ENCODE data around the gene ZNF680.
"Not testable (repeated sequence)": the region's sequence is repeated elsewhere in the genome, so short reads cannot be mapped to it uniquely, and the experiment has no call there.

Gene ZNF680

GRCh38 chr7:64574540-64575099 is 11.7 kb upstream of the ZNF680 start:
- no peak for ATAC-seq (ENCODE audit: insufficient read depth, low read depth)

GRCh38 chr7:64570284-64570605 is 7.4 kb upstream of the ZNF680 start:
- H3K27ac ChIP-seq (ENCODE audit: low read length); H3K36me3 ChIP-seq (ENCODE audit: insufficient read depth, low read length); H3K9ac ChIP-seq (ENCODE audit: low read depth, low read length); H4K20me1 ChIP-seq (ENCODE audit: insufficient read depth, low read length); H3K4me1 ChIP-seq (ENCODE audit: insufficient read depth, low read length); H3K27me3 ChIP-seq (ENCODE audit: insufficient read depth, low read length, poor library complexity); DNase-seq; ATAC-seq (ENCODE audit: insufficient read depth, low read depth); H2AFZ ChIP-seq (ENCODE audit: low read depth, low read length); H3K4me3 ChIP-seq (ENCODE audit: low read depth in 1 of 2, low read length in 2 of 2); H3K79me2 ChIP-seq (ENCODE audit: insufficient read depth, low read length); H3K4me2 ChIP-seq (ENCODE audit: insufficient read depth, low read length): not testable (repeated sequence)
- H3K9me3 ChIP-seq (ENCODE audit: insufficient read depth, low read length, severe bottlenecking), result peaks cover 14% of the 10 kb centered on the region

More at GRCh38 chr7:64574540-64575099, 11.7 kb upstream of the ZNF680 start:
- Histone ChIP-seq H3K4me3 (ENCODE audit: low read depth in 1 of 2, low read length in 2 of 2) (no peak overlapping the region), H3K36me3 (ENCODE audit: insufficient read depth, low read length) (no peaks in the 10 kb centered on the region), H3K79me2 (ENCODE audit: insufficient read depth, low read length) (no peaks in the 10 kb centered on the region), H3K9ac (ENCODE audit: low read depth, low read length) (no peak overlapping the region), H3K4me2 (ENCODE audit: insufficient read depth, low read length) (no peak overlapping the region), H3K4me1 (ENCODE audit: insufficient read depth, low read length) (no peaks in the 10 kb centered on the region), H4K20me1 (ENCODE audit: insufficient read depth, low read length) (no peaks in the 10 kb centered on the region), H3K27ac (ENCODE audit: low read length) (no peak overlapping the region), H3K27me3 (ENCODE audit: insufficient read depth, low read length, poor library complexity) (no peaks in the 10 kb centered on the region), H2AFZ (ENCODE audit: low read depth, low read length) (no peak overlapping the region), H3K9me3 (ENCODE audit: insufficient read depth, low read length, severe bottlenecking) (peaks cover 7% of the 10 kb centered on the region)
- TF ChIP-seq EZH2 (IDR thresholded peaks at IDR 0.05; ENCODE audit: borderline replicate concordance, low read depth, low read length, severe bottlenecking) (no peak), CTCF (IDR thresholded peaks at IDR 0.05; ENCODE audit: borderline replicate concordance, extremely low read depth, low read length, poor library complexity, severe bottlenecking) (no peak)
- no peak for DNase-seq

GRCh38 chr7:64569372-64570283 is 6.8 kb upstream of the ZNF680 start:
- peaks cover 14% of the 10 kb centered on the region for H3K9me3 ChIP-seq (ENCODE audit: insufficient read depth, low read length, severe bottlenecking)
- not testable (repeated sequence) for DNase-seq; H4K20me1 ChIP-seq (ENCODE audit: insufficient read depth, low read length); H3K4me1 ChIP-seq (ENCODE audit: insufficient read depth, low read length); H3K4me3 ChIP-seq (ENCODE audit: low read depth in 1 of 2, low read length in 2 of 2); ATAC-seq (ENCODE audit: insufficient read depth, low read depth); H3K27ac ChIP-seq (ENCODE audit: low read length); H2AFZ ChIP-seq (ENCODE audit: low read depth, low read length); H3K9ac ChIP-seq (ENCODE audit: low read depth, low read length); H3K36me3 ChIP-seq (ENCODE audit: insufficient read depth, low read length); H3K27me3 ChIP-seq (ENCODE audit: insufficient read depth, low read length, poor library complexity); H3K4me2 ChIP-seq (ENCODE audit: insufficient read depth, low read length); H3K79me2 ChIP-seq (ENCODE audit: insufficient read depth, low read length)

GRCh38 chr7:64562256-64562625 is 630 bp downstream of the ZNF680 start:
- no peak; the same call in 2 of the 3 replicates for ATAC-seq (ENCODE audit: insufficient read depth, low read depth)

More at GRCh38 chr7:64562256-64562625, 630 bp downstream of the ZNF680 start:
- no peak for DNase-seq
- H3K9ac ChIP-seq (ENCODE audit: low read depth, low read length), result peak overlapping the region; percentile 87
- H3K36me3 ChIP-seq (ENCODE audit: insufficient read depth, low read length), result peaks cover 39% of the 10 kb centered on the region
- peaks cover 62% of the 10 kb centered on the region for H3K79me2 ChIP-seq (ENCODE audit: insufficient read depth, low read length)
- H3K9me3 ChIP-seq (ENCODE audit: insufficient read depth, low read length, severe bottlenecking), result peaks cover 16% of the 10 kb centered on the region
- peak overlapping the region; percentile 67 for H3K4me2 ChIP-seq (ENCODE audit: insufficient read depth, low read length)
- H2AFZ ChIP-seq (ENCODE audit: low read depth, low read length), result peak overlapping the region; percentile 87
- H4K20me1 ChIP-seq (ENCODE audit: insufficient read depth, low read length), result 0 out of 2 replicates have a peak, but pooled peaks cover 4% of the 10 kb centered on the region
- TF ChIP-seq EZH2 (IDR thresholded peaks at IDR 0.05; ENCODE audit: borderline replicate concordance, low read depth, low read length, severe bottlenecking) (no peak), CTCF (IDR thresholded peaks at IDR 0.05; ENCODE audit: borderline replicate concordance, extremely low read depth, low read length, poor library complexity, severe bottlenecking) (no peak)
- no peaks in the 10 kb centered on the region for H3K27me3 ChIP-seq (ENCODE audit: insufficient read depth, low read length, poor library complexity)
- peak overlapping the region; percentile 97 for H3K4me3 ChIP-seq (ENCODE audit: low read depth in 1 of 2, low read length in 2 of 2)
- H3K27ac ChIP-seq (ENCODE audit: low read length), result peak overlapping the region; percentile 99
- H3K4me1 ChIP-seq (ENCODE audit: insufficient read depth, low read length), result peaks cover 42% of the 10 kb centered on the region

Measured in DND-41 (cell line).